ENCODE results near the gene CES5A. TPM values are rescaled to one million over a fixed set of nuclear protein-coding genes. Genes with fewer than 3 reads are reported as not detected.

CES5A gene
- total RNA-seq, 2 donors from 2014 or later, result not detected

GRCh38 chr16:55825115-55825728 is 50.0 kb downstream of the CES5A start:
- no peak overlapping the region for H3K27ac ChIP-seq
- H3K27me3 ChIP-seq, result no peaks in the 10 kb centered on the region
- H3K9me3 ChIP-seq, result no peaks in the 10 kb centered on the region
- intact Hi-C loops (cut with DNase I), result no loop called here
- DNase-seq, result no peak
- H3K9ac ChIP-seq (ENCODE audit: low read depth in 2 of 2, low read length in 2 of 2), result no peak overlapping the region
- H3K36me3 ChIP-seq, result no peaks in the 10 kb centered on the region
- no peak overlapping the region for H3K4me3 ChIP-seq
- H3K4me1 ChIP-seq, result no peaks in the 10 kb centered on the region
- TF ChIP-seq CTCF (IDR thresholded peaks at IDR 0.05), result no peak

GRCh38 chr16:55824473-55825000 is 50.6 kb downstream of the CES5A start:
- Histone ChIP-seq H3K27me3 (no peaks in the 10 kb centered on the region), H3K9ac (ENCODE audit: low read depth in 2 of 2, low read length in 2 of 2) (no peak overlapping the region), H3K27ac (no peak overlapping the region), H3K36me3 (no peaks in the 10 kb centered on the region), H3K4me1 (no peaks in the 10 kb centered on the region), H3K4me3 (no peak overlapping the region), H3K9me3 (no peaks in the 10 kb centered on the region)
- intact Hi-C loops (cut with DNase I), result no loop called here
- TF ChIP-seq CTCF (IDR thresholded peaks at IDR 0.05), result no peak
- no peak for DNase-seq

GRCh38 chr16:55822280-55822810 is 52.8 kb downstream of the CES5A start:
- H3K9me3 ChIP-seq, result no peaks in the 10 kb centered on the region
- no peak for TF ChIP-seq CTCF (IDR thresholded peaks at IDR 0.05)
- no peak overlapping the region for H3K27ac ChIP-seq
- no peaks in the 10 kb centered on the region for H3K36me3 ChIP-seq
- intact Hi-C loops (cut with DNase I), result no loop called here
- DNase-seq, result no peak
- H3K4me1 ChIP-seq, result no peaks in the 10 kb centered on the region
- no peak overlapping the region for H3K9ac ChIP-seq (ENCODE audit: low read depth in 2 of 2, low read length in 2 of 2)
- H3K4me3 ChIP-seq, result no peak overlapping the region
- no peaks in the 10 kb centered on the region for H3K27me3 ChIP-seq

- H3K4me3 ChIP-seq, result no peak overlapping the region
- intact Hi-C loops (cut with DNase I), result no loop called here
- H3K36me3 ChIP-seq, result no peaks in the 10 kb centered on the region
- H3K9ac ChIP-seq (ENCODE audit: low read depth in 2 of 2, low read length in 2 of 2), result no peak overlapping the region
- no peaks in the 10 kb centered on the region for H3K4me1 ChIP-seq
- H3K27ac ChIP-seq, result no peak overlapping the region
- H3K9me3 ChIP-seq, result no peaks in the 10 kb centered on the region
- no peak for TF ChIP-seq CTCF (IDR thresholded peaks at IDR 0.05)
- no peaks in the 10 kb centered on the region for H3K27me3 ChIP-seq
- no peak for DNase-seq
Measured at GRCh38 chr16:55821210-55821609, 54.0 kb downstream of the CES5A start.

- Histone ChIP-seq H3K4me3 (no peak overlapping the region), H3K36me3 (no peaks in the 10 kb centered on the region), H3K9ac (ENCODE audit: low read depth in 2 of 2, low read length in 2 of 2) (no peak overlapping the region), H3K9me3 (no peaks in the 10 kb centered on the region), H3K27me3 (no peaks in the 10 kb centered on the region), H3K4me1 (no peaks in the 10 kb centered on the region), H3K27ac (no peak overlapping the region)
- no peak for DNase-seq
- intact Hi-C loops (cut with DNase I), result no loop called here
- no peak for TF ChIP-seq CTCF (IDR thresholded peaks at IDR 0.05)
Measured at GRCh38 chr16:55820615-55821014, 54.6 kb downstream of the CES5A start.
